Endometrium (tissue), 2 donors: ENCODE data around the gene ATP11B.
A peak's percentile ranks its signal among the peaks of the same experiment; 100 is the strongest.

Experiments
- FAIRE-seq: peaks from 2 replicates; lab custom pipeline; 2012; peaks lifted over from hg19 to GRCh38; lab: Jason Lieb, UNC
- donor health status: control.
- donor health status: control.

Gene ATP11B

DNA sequence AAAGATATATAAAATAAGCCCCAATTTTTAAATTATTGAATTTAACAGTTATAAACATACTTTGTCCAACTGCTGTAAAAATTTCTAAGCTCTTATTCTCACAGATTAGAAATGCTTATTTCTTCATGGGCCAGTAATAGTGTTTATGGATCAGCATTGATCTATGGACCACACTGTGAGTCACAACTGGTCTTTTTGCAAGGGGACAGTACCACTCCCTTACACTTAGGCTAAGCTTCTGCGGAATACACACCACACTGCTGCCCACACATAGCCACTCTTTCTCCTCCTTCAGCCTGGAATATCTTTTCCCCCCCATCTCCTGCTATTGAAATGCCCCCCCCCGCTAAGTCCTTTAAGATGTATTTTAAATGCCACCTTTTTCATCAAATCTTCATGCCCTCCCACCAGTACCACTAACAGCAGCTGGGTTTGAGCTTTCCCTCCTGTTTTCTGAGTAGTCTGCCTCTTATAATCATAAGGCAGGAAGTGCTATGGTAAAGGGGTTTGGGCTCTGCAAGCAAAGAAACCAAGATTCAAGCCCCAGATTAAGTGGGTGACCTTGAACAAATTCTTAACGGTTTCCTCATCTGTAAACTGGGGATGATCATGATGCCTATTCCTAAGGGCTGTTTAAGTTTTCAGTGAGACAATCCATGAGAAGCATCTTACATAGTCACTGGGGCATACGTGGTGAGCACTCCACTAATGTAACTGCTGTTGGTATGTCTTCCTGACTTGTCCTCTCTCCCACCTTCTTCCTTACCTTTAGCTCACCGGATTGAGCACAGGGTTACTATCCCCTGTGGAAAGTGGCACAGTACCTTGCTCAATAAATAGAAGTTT lies 117.9 kb downstream of the ATP11B start:
- no peak for FAIRE-seq

DNA sequence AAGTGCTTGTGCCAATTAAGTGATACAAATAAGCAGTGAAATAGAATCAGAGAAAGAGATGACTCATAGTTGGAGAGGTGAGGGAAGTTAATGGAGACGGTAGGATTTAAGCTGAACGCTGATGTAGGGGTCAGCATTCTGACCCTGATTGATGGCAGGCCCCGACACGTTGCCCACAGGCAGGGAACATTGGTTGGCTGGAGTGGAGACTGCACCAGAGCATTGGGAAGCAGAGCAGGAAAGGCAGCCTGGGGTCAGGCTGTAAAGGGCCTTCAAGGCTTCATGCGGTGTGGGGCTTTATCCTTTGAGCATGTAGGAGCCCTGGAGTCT lies 118.4 kb downstream of the ATP11B start:
- no peak for FAIRE-seq

GRCh38 chr3:182912474-182912873 lies 119.2 kb downstream of the ATP11B start:
- FAIRE-seq, result no peak

- FAIRE-seq, result no peak
Measured at GRCh38 chr3:182913889-182914288, 120.6 kb downstream of the ATP11B start.

GRCh38 chr3:182914341-182914740 lies 121.0 kb downstream of the ATP11B start:
- FAIRE-seq, result peak; percentile 90

GRCh38 chr3:182917134-182917533 lies 123.8 kb downstream of the ATP11B start:
- no peak for FAIRE-seq

DNA sequence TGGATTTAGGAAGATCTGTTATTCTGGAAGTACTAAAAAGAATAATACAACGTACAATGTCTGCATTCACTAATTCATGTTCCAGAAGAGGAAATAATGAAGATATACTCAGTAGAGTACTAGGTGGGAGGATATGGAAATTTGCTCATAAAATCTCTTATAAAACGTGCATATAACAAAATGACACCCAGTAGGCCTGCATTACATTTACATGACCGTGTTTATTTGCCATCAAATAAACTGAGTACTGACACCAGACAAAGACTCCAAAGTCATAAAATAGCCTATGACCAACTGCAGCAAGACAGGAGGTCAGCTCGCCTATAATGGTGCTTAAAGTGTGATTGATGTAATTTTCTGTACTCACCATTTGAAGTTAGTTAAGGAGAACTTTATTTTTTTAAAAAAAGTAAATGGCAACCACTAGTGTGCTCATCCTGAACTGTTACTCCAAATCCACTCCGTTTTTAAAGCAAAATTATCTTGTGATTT lies 126.6 kb downstream of the ATP11B start:
- FAIRE-seq, result no peak

DNA sequence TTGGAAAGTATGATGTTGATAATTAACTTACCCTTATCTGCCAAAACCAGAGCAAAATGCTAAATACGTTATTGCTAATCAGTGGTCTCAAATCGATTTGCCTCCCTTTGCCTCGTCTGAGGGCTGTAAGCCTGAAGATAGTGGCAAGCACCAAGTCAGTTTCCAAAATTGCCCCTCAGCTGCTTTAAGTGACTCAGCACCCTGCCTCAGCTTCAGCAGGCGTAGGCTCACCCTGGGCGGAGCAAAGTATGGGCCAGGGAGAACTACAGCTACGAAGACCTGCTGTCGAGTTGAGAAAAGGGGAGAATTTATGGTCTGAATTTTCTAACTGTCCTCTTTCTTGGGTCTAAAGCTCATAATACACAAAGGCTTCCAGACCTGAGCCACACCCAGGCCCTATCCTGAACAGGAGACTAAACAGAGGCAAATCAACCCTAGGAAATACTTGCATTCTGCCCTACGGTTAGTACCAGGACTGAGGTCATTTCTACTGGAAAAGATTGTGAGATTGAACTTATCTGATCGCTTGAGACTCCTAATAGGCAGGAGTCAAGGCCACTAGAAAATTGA lies 127.3 kb downstream of the ATP11B start:
- no peak for FAIRE-seq

- no peak for FAIRE-seq
Measured at GRCh38 chr3:182921665-182922355, 128.5 kb downstream of the ATP11B start.

DNA sequence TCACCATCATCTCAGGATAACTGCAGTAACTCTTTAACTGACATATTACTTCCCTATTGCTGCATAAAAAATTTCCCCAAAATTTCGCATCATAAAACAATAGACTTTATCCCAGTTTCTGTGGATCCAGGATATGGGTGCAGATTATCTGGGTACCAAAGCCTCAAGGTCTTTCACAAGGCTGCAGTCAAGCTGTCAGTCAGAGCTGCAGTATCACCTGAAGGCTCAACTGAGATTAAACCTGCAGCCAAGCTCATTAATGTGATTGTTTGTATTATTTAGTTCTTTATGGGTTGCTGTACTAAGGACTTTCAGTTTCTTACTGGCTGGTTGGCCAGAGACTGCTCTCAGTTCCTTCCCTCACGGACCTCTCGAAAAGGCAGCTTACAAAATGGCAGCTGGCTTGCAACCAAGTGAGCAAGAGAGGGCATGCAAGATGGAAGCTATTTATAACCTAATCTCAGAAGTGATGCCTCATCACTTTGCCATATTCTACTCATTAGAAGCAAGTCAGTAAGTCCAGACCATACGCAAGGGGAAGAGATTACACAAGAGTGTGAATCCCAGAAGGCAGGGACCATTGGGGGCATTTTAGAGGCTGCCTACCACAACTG lies 132.1 kb downstream of the ATP11B start:
- FAIRE-seq, result no peak

DNA sequence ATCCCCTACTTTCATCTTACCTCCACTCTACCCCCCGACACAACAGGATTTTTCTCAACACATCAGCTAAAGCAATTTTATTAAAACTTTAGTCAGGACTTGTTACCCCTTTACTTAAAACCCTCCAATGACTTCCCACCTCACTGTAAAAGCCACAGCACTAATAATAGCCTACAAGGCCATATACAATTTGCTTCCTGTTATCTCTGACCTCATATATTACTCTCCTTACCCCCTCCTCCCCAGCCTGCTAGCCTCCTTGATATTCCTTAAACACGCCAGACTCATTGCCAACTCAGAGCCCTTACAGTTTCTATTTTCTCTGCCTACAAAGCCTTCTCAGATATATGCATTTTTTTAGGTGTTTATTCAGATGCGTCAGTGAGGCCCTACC lies 132.6 kb downstream of the ATP11B start:
- FAIRE-seq, result no peak

DNA sequence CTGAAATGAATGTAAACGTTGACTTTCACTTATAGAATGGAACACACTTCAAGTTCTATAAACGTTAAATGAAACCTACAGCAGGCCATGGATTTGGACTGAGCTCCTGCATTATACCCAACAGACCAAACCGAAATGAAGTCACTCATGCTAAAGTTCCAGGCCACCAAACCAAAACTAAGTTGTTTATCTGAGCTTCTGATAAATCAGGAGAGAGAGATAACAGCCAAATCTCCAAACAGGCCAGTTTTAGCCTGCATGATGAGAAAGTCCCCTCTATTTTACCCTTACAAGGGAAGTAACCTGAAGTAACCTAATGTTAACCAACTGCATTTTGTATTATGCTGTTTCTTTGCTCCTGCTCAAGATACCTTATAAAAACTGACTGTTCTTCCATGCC lies 142.5 kb downstream of the ATP11B start:
- FAIRE-seq, result no peak

GRCh38 chr3:182936239-182936917 lies 143.1 kb downstream of the ATP11B start:
- FAIRE-seq, result no peak

GRCh38 chr3:182936918-182937285 lies 143.6 kb downstream of the ATP11B start:
- FAIRE-seq, result no peak

- FAIRE-seq, result no peak
Measured at GRCh38 chr3:182937293-182938051, 144.2 kb downstream of the ATP11B start.

DNA sequence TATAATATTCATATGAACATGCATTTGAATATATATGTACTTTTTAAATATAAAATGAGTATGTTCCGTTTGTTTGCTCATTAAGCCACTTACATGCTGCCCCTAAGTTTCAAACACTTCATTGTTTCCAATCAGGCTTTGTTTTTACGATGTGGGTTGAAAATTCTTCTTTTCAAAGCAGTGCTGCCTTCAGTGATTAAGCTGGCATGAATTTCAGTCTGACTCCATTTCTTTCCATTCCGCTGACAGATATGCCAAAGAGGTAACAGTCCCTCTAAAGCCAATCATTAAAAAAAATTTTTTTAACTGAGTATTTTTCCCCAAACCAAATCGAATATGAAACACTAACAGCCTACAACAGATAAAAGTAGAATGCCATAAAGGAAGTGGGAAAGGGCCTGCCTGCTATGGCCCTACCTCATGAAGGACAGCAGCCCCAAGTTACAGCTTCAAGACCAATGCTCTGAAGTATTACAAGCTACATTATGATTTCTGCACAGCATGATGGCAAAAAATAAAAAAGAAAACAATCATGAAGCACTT lies 147.0 kb downstream of the ATP11B start:
- no peak for FAIRE-seq

GRCh38 chr3:182941719-182942118 lies 148.4 kb downstream of the ATP11B start:
- no peak for FAIRE-seq

- no peak for FAIRE-seq
Measured at GRCh38 chr3:182947888-182948287, 154.6 kb downstream of the ATP11B start.

GRCh38 chr3:182948305-182948704 lies 155.0 kb downstream of the ATP11B start:
- no peak for FAIRE-seq

- no peak for FAIRE-seq
Measured at GRCh38 chr3:182949688-182950087, 156.4 kb downstream of the ATP11B start.

DNA sequence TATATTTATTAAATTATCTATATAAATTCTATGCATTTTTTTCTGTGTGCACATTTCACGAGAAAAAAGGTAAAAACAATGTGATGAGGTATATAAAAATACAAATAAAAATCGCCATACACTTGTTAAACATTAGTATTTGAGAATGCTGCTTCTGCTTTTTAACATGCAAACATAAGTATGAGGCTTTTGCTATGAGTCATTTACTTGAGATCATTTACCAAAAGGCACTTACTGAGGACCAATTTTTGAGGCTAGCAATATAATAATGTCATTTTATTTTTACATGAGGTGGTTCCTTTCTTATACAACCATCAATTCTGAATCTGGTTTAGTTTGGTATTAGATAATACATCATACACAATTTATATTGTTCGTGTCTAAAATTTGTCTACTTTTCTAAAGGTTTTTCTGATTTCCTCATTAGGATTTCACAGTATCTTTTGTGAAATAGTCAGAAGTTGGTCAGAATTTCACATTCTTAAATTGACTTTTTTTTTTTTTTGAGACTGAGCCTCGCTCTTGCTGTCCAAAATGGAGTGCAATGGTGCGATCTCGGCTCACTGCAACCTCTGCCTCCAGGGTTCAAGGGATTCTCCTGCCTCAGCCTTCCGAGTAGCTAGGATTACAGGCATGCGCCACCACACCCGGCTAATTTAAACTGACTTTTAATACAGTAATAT lies 161.4 kb downstream of the ATP11B start:
- FAIRE-seq, result no peak
